Left lung (tissue), 10 donors: ENCODE data around the gene ANKRD13B. TPM values are rescaled to one million over a fixed set of nuclear protein-coding genes. Genes with fewer than 3 reads are reported as not detected.

Source experiments
- ATAC-seq: fragments of 200-7000 bp; cut with Tn5 transposase; one replicate; pipeline ENCODE4 v1.9.1; 2020; ENCODE audit warnings: moderate library complexity
- DNase-seq, 4 donors: peaks; one replicate each; pipeline ENCODE4 v3.0.0-alpha.2; 2013 to 2020
- H3K27ac ChIP-seq, 2 donors: fragments of 200-600 bp; sonication (generic) in 1 of 2; one replicate each; pipeline versions ENCODE4 v1.5.0 to v1.8.0; 2020 to 2021
- H3K27me3 ChIP-seq, 2 donors: fragments of 200-600 bp; sonication (generic) in 1 of 2; one replicate each; pipeline versions ENCODE4 v1.5.0 to v1.8.0; 2020 to 2021
- H3K36me3 ChIP-seq, 2 donors: fragments of 200-600 bp; sonication (generic) in 1 of 2; one replicate each; pipeline versions ENCODE4 v1.5.0 to v1.8.0; 2020 to 2021
- H3K4me1 ChIP-seq, 2 donors: fragments of 200-600 bp; one replicate each; pipeline ENCODE4 v1.8.0; 2021
- H3K4me3 ChIP-seq, 2 donors: fragments of 200-600 bp; sonication (generic) in 1 of 2; one replicate each; pipeline versions ENCODE4 v1.5.0 to v1.8.0; 2020 to 2021; ENCODE audit warnings: mild to moderate bottlenecking in 1 of 2
- H3K9me3 ChIP-seq, 2 donors: fragments of 200-600 bp; sonication (generic) in 1 of 2; one replicate each; pipeline versions ENCODE4 v1.5.0 to v1.8.0; 2020 to 2021
- intact Hi-C, 2 donors: fragments of 100-400 bp; cut with DNase I; formaldehyde crosslinking; loops; one replicate each; pipeline versions ENCODE4 v1.11.2 to v1.14.2; 2022
- polyA plus RNA-seq, 6 donors: library from polyadenylated mRNA; unstranded; fragments of 120-200 nt; gene quantifications; one replicate each; pipeline ENCODE4 v1.2.1, GENCODE V29; 2013; ENCODE audit not compliant: insufficient read length in 6 of 6
- total RNA-seq, 2 donors: library from RNA; stranded (reverse); fragmentation: NEBNext Ultra II Directional; extraction: Animal tissue kit (Norgen Biotek cat#: 25700); gene quantifications; one replicate each; pipeline ENCODE4 v1.2.1, GENCODE V29; 2021
- TF ChIP-seq, protein P1 (sequence below), 2 donors: fragments of 200-600 bp; sonication (generic) in 1 of 2; IDR thresholded peaks; one replicate each; pipeline versions ENCODE4 v1.5.0 to v1.8.0; 2021; ENCODE audit warnings: antibody characterized with exemption in 2 of 2
- donor health status: DM: no; HTN: yes; CAD: no.
- donor health status: DM: no; HTN: no; CAD: no.

The ANKRD13B gene
- total and polyA plus RNA-seq, 8 donors, result 7.7 to 14.3 (median 9.5) TPM

DNA sequence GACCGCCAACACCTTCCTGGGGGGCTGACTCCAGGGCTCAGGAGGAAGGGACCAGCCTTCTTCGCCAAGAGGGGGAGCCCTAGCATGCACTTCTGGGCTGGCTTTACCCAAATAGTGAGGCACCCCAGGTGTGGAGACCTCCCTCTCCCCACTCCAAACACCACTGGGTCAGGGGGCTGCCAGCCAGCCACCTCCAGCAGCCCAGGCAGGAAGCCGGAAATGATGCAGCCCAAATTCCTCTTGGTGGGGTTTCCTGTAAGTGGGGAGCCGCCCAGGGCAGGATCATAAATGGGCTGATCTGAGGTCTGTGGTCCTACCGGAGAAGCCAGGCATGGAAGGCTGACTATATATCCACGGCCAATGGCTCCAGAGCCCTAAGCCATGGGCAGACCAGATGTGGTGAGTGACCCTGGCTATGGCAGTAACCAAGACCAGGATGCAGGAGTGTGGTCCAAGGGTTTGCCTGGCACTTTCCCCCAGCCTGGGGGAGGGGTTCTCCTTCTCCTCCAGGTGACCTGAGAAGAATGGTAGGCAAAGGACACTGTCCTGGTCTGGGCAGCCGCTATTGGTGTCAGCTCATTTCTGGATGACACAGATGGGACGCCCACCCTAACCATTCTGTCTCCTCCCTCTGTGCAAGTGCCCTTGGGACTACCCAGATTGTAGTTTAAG, 7.7 kb upstream of the ANKRD13B start:
- H3K36me3 ChIP-seq, result peaks cover 0 to 24% of the 10 kb centered on the region in 2 donors
- H3K4me1 ChIP-seq, result peaks cover 20 to 70% of the 10 kb centered on the region in 2 donors
- TF ChIP-seq, protein P1, sequence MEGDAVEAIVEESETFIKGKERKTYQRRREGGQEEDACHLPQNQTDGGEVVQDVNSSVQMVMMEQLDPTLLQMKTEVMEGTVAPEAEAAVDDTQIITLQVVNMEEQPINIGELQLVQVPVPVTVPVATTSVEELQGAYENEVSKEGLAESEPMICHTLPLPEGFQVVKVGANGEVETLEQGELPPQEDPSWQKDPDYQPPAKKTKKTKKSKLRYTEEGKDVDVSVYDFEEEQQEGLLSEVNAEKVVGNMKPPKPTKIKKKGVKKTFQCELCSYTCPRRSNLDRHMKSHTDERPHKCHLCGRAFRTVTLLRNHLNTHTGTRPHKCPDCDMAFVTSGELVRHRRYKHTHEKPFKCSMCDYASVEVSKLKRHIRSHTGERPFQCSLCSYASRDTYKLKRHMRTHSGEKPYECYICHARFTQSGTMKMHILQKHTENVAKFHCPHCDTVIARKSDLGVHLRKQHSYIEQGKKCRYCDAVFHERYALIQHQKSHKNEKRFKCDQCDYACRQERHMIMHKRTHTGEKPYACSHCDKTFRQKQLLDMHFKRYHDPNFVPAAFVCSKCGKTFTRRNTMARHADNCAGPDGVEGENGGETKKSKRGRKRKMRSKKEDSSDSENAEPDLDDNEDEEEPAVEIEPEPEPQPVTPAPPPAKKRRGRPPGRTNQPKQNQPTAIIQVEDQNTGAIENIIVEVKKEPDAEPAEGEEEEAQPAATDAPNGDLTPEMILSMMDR (IDR thresholded peaks at IDR 0.05), result no peak
- DNase-seq, result peak in 1 of 4 donors; percentile 50
- H3K9me3 ChIP-seq, result no peaks in the 10 kb centered on the region
- peak overlapping the region; percentile 68 to 75 for H3K27ac ChIP-seq
- H3K4me3 ChIP-seq, result peak overlapping the region; percentile 5 to 77
- no peak for ATAC-seq
- intact Hi-C loops, result no loop called here
- peaks cover 0 to under 1% of the 10 kb centered on the region in 2 donors for H3K27me3 ChIP-seq

DNA sequence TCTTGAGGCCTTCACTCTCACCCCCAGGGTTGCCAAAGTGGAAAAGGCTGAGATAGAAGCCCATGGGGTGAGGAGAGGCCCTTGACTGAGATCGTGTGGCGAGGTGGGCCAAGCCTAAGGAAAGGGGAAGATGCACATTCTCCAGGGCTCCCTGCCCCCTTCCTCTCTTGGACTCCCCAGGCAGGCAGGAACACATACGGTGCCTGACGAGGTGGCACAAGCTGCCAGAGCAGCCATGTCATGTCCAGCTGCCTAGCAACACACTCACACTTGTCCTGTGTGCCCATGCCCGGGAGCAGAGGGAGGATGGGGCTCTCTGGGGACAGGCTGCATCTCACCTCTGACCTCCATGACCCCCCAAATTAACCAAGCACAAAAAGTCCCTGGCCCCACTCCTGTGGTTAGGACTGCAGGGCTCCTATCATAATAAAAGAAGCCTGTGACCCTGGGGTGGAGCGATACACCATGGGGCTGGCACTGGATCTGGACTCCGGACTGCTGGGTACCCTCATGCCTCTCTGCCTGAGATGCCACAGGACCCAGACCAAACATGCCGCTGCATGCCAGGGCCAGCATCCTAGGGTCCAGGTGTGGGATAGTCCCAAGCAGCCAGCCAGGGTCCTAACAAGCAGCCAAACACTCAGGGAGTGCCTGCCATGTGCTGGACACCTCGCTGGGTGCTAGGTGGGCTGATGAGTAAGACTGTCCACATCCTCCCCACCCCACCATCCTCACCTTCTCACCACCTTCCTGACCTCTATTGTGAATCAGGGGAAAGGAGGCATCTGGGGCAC, 6.1 kb upstream of the ANKRD13B start:
- Histone ChIP-seq H3K27me3 (peaks cover 0 to 17% of the 10 kb centered on the region in 2 donors), H3K36me3 (peaks cover 0 to 13% of the 10 kb centered on the region in 2 donors), H3K27ac (peak overlapping the region in 1 of 2 donors; percentile 68), H3K4me3 (peak overlapping the region in 1 of 2 donors; percentile 77), H3K9me3 (no peaks in the 10 kb centered on the region), H3K4me1 (peaks cover 34 to 80% of the 10 kb centered on the region in 2 donors)
- no peak for DNase-seq
- TF ChIP-seq, protein P1 (IDR thresholded peaks at IDR 0.05), result no peak
- no peak for ATAC-seq
- intact Hi-C loops, result no loop called here

DNA sequence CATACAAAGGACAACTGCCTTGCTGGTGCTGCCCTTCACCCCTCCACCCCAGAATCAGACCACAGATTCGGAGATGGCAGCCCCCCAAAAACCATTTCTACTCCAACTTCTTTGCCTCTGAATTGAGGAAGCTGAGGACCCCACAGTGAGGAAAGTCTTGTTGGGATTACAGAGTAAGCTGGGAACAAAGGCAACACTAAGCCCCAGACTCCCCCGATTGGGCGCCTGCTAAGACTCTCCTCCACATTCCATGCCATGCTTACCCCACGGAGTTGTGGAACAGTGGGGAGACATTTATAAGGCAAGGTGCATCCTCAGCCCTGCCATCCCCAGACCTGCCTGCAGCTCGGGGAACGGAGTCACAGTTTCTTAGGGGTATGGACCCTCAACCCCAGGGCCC, 5.3 kb upstream of the ANKRD13B start:
- H3K4me3 ChIP-seq, result peak overlapping the region in 1 of 2 donors; percentile 77
- H3K27ac ChIP-seq, result peak overlapping the region in 1 of 2 donors; percentile 80
- intact Hi-C loops, result no loop called here
- peaks cover 0 to 6% of the 10 kb centered on the region in 2 donors for H3K36me3 ChIP-seq
- no peaks in the 10 kb centered on the region for H3K9me3 ChIP-seq
- peaks cover 41 to 87% of the 10 kb centered on the region in 2 donors for H3K4me1 ChIP-seq
- peaks cover 0 to 25% of the 10 kb centered on the region in 2 donors for H3K27me3 ChIP-seq
- ATAC-seq (no peak), DNase-seq (no peak)
- TF ChIP-seq, protein P1 (IDR thresholded peaks at IDR 0.05), result no peak

DNA sequence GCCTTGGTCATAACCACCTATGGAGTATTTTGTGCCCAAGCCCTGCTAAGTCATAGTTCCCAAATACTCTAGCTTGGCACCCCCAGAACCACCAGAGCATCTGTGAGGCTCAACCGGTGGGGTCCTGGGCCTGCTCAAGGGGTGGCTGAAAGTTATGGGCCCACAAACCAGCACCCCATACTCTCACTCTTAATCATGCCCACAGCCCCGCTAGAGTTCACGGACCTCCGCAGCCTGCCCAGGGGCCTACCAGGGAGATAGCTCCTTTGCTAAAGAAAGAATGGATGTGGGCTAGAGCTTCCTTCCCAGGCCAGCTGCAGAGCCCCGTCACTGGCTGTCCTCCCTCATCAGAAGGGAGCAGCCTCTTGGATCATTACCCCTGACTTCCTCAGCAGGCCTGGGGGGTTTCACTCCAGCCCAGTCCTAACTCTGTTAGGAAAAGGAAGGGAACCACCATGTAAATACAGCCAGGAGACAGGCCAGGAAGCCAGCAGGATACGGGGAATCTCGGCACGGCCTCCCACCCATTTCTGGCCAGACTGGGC, 4.8 kb upstream of the ANKRD13B start:
- TF ChIP-seq, protein P1 (IDR thresholded peaks at IDR 0.05), result no peak
- no peak for DNase-seq

More for the DNA sequence above, 4.8 kb upstream of the ANKRD13B start:
- intact Hi-C loops, result no loop called here
- Histone ChIP-seq H3K4me3 (peak overlapping the region; percentile 53 to 77), H3K27me3 (peaks cover 0 to 28% of the 10 kb centered on the region in 2 donors), H3K27ac (peak overlapping the region; percentile 41 to 80), H3K36me3 (peaks cover 0 to under 1% of the 10 kb centered on the region in 2 donors), H3K9me3 (no peaks in the 10 kb centered on the region), H3K4me1 (peaks cover 43 to 90% of the 10 kb centered on the region in 2 donors)
- no peak for ATAC-seq
